Measurements from ENCODE around the gene TASP1. TPM values are rescaled to one million over a fixed set of nuclear protein-coding genes. Genes with fewer than 3 reads are reported as not detected.

The TASP1 gene
- total RNA-seq, 1 donor from 2014 or later, result 10.3 TPM

GRCh38 chr20:13426870-13427269, 211.9 kb downstream of the TASP1 start:
- FAIRE-seq, result no peak
- peak; percentile 48 for DNase-seq (ENCODE audit: low read depth)

GRCh38 chr20:13425381-13426135, 213.2 kb downstream of the TASP1 start:
- Histone ChIP-seq H3K4me3 (ENCODE audit: insufficient read depth, low read depth, low read length) (no peak overlapping the region), H3K9ac (ENCODE audit: low read length) (no peak overlapping the region), H3K4me2 (ENCODE audit: low read length) (no peak overlapping the region), H3K27ac (ENCODE audit: low read depth, low read length) (no peak overlapping the region), H4K20me1 (ENCODE audit: insufficient read depth, low read length) (no peaks in the 10 kb centered on the region), H3K9me3 (ENCODE audit: insufficient read depth, low read depth, low read length) (no peaks in the 10 kb centered on the region), H3K4me1 (ENCODE audit: insufficient read depth, low read length) (no peaks in the 10 kb centered on the region), H3K79me2 (ENCODE audit: insufficient read depth, low read length) (no peaks in the 10 kb centered on the region), H3K27me3 (ENCODE audit: insufficient read depth, low read length) (no peaks in the 10 kb centered on the region), H3K36me3 (ENCODE audit: insufficient read depth, low read length) (no peaks in the 10 kb centered on the region), H2AFZ (ENCODE audit: low read depth, low read length) (no peak overlapping the region)
- no peak for TF ChIP-seq CTCF (IDR thresholded peaks at IDR 0.05; ENCODE audit: insufficient read depth, low read depth, low read length)
- no peak for TF ChIP-seq EZH2 (IDR thresholded peaks at IDR 0.05; ENCODE audit: insufficient read depth, low read length)
- peaks cover 1% of the 10 kb centered on the region for H3K4me1 Mint-ChIP-seq (ENCODE audit: low read depth, unreplicated experiment)
- peaks cover 5% of the 10 kb centered on the region for H3K9me3 Mint-ChIP-seq (ENCODE audit: unreplicated experiment)
- H3K27me3 Mint-ChIP-seq (ENCODE audit: low read depth, unreplicated experiment), result no peaks in the 10 kb centered on the region
- no peak for FAIRE-seq
- H3K4me3 Mint-ChIP-seq (ENCODE audit: unreplicated experiment), result no peak overlapping the region
- no peak overlapping the region for H3K27ac Mint-ChIP-seq (ENCODE audit: unreplicated experiment)
- DNase-seq (ENCODE audit: low read depth), result no peak
- H3K36me3 Mint-ChIP-seq (ENCODE audit: low read depth, unreplicated experiment), result peaks cover 14% of the 10 kb centered on the region

More at GRCh38 chr20:13426870-13427269, 211.9 kb downstream of the TASP1 start:
- H3K27me3 Mint-ChIP-seq (ENCODE audit: low read depth, unreplicated experiment), result no peaks in the 10 kb centered on the region
- H3K36me3 Mint-ChIP-seq (ENCODE audit: low read depth, unreplicated experiment), result peaks cover 14% of the 10 kb centered on the region
- H2AFZ ChIP-seq (ENCODE audit: low read depth, low read length), result no peak overlapping the region
- no peak overlapping the region for H3K27ac ChIP-seq (ENCODE audit: low read depth, low read length)
- no peaks in the 10 kb centered on the region for H4K20me1 ChIP-seq (ENCODE audit: insufficient read depth, low read length)
- H3K79me2 ChIP-seq (ENCODE audit: insufficient read depth, low read length), result no peaks in the 10 kb centered on the region
- H3K27me3 ChIP-seq (ENCODE audit: insufficient read depth, low read length), result no peaks in the 10 kb centered on the region
- peaks cover 1% of the 10 kb centered on the region for H3K4me1 Mint-ChIP-seq (ENCODE audit: low read depth, unreplicated experiment)
- H3K4me3 ChIP-seq (ENCODE audit: insufficient read depth, low read depth, low read length), result no peak overlapping the region
- H3K4me1 ChIP-seq (ENCODE audit: insufficient read depth, low read length), result no peaks in the 10 kb centered on the region
- no peaks in the 10 kb centered on the region for H3K36me3 ChIP-seq (ENCODE audit: insufficient read depth, low read length)
- H3K9ac ChIP-seq (ENCODE audit: low read length), result no peak overlapping the region
- H3K27ac Mint-ChIP-seq (ENCODE audit: unreplicated experiment), result no peak overlapping the region
- H3K4me3 Mint-ChIP-seq (ENCODE audit: unreplicated experiment), result no peak overlapping the region
- H3K4me2 ChIP-seq (ENCODE audit: low read length), result no peak overlapping the region
- peaks cover 5% of the 10 kb centered on the region for H3K9me3 Mint-ChIP-seq (ENCODE audit: unreplicated experiment)
- no peak for TF ChIP-seq EZH2 (IDR thresholded peaks at IDR 0.05; ENCODE audit: insufficient read depth, low read length)
- no peak for TF ChIP-seq CTCF (IDR thresholded peaks at IDR 0.05; ENCODE audit: insufficient read depth, low read depth, low read length)
- no peaks in the 10 kb centered on the region for H3K9me3 ChIP-seq (ENCODE audit: insufficient read depth, low read depth, low read length)

GRCh38 chr20:13424174-13424833, 214.4 kb downstream of the TASP1 start:
- no peak overlapping the region for H3K4me2 ChIP-seq (ENCODE audit: low read length)
- Mint-ChIP-seq H3K4me1 (ENCODE audit: low read depth, unreplicated experiment) (peaks cover 1% of the 10 kb centered on the region), H3K4me3 (ENCODE audit: unreplicated experiment) (no peak overlapping the region), H3K9me3 (ENCODE audit: unreplicated experiment) (no peaks in the 10 kb centered on the region), H3K36me3 (ENCODE audit: low read depth, unreplicated experiment) (peaks cover 5% of the 10 kb centered on the region), H3K27ac (ENCODE audit: unreplicated experiment) (no peak overlapping the region), H3K27me3 (ENCODE audit: low read depth, unreplicated experiment) (no peaks in the 10 kb centered on the region)
- no peaks in the 10 kb centered on the region for H3K27me3 ChIP-seq (ENCODE audit: insufficient read depth, low read length)
- H3K79me2 ChIP-seq (ENCODE audit: insufficient read depth, low read length), result no peaks in the 10 kb centered on the region
- H4K20me1 ChIP-seq (ENCODE audit: insufficient read depth, low read length), result no peaks in the 10 kb centered on the region
- no peak for FAIRE-seq
- H3K4me1 ChIP-seq (ENCODE audit: insufficient read depth, low read length), result no peaks in the 10 kb centered on the region
- H3K9me3 ChIP-seq (ENCODE audit: insufficient read depth, low read depth, low read length), result no peaks in the 10 kb centered on the region
- no peak overlapping the region for H3K9ac ChIP-seq (ENCODE audit: low read length)
- H3K36me3 ChIP-seq (ENCODE audit: insufficient read depth, low read length), result no peaks in the 10 kb centered on the region
- TF ChIP-seq CTCF (IDR thresholded peaks at IDR 0.05; ENCODE audit: insufficient read depth, low read depth, low read length), result no peak
- no peak for TF ChIP-seq EZH2 (IDR thresholded peaks at IDR 0.05; ENCODE audit: insufficient read depth, low read length)
- DNase-seq (ENCODE audit: low read depth), result no peak
- no peak overlapping the region for H3K27ac ChIP-seq (ENCODE audit: low read depth, low read length)
- H3K4me3 ChIP-seq (ENCODE audit: insufficient read depth, low read depth, low read length), result no peak overlapping the region
- no peak overlapping the region for H2AFZ ChIP-seq (ENCODE audit: low read depth, low read length)
